IPS DF 6.9 (cell line): Measurements from ENCODE around the gene IQGAP2.
"Not testable (repeated sequence)": the region's sequence is repeated elsewhere in the genome, so short reads cannot be mapped to it uniquely, and the experiment has no call there.

Experiments used
- DNase-seq: peaks from one replicate; pipeline ENCODE4 v3.0.0-alpha.2; 2013; ENCODE audit warnings: low read depth, low spot score
- H3K27ac ChIP-seq: one replicate; pipeline ENCODE4 v1.5.1; 2013; ENCODE audit warnings: low read length, control low read depth
- H3K27me3 ChIP-seq: 2 replicates; pipeline ENCODE4 v1.6.1; 2013; ENCODE audit warnings: mild to moderate bottlenecking, low read length; ENCODE audit not compliant: control insufficient read depth, insufficient read depth
- H3K36me3 ChIP-seq: 2 replicates; pipeline ENCODE4 v1.6.1; 2013; ENCODE audit warnings: low read length; ENCODE audit not compliant: control insufficient read depth, insufficient read depth
- H3K4me1 ChIP-seq: 2 replicates; pipeline ENCODE4 v1.6.1; 2013; ENCODE audit warnings: low read length; ENCODE audit not compliant: control insufficient read depth, insufficient read depth
- H3K4me3 ChIP-seq: 2 replicates; pipeline ENCODE4 v1.5.1; 2013; ENCODE audit warnings: mild to moderate bottlenecking, low read length
- H3K9me3 ChIP-seq: 2 replicates; pipeline ENCODE4 v1.6.1; 2013; ENCODE audit warnings: low read length, inconsistent platforms; ENCODE audit not compliant: control insufficient read depth, insufficient read depth
- WGBS: extraction: QIAGEN DNeasy Blood & Tissue Kit; methylation state at CpG from one replicate; pipeline ENCODE4 v1.1.7; 2013; ENCODE audit warnings: mixed read lengths, missing lambda C conversion rate; ENCODE audit not compliant: insufficient read length, insufficient coverage; 5-methylcytosine and 5-hydroxymethylcytosine counted together

IQGAP2 gene

GRCh38 chr5:76500633-76501393 is 97.7 kb downstream of the IQGAP2 start:
- no CpG with 5 or more reads among the region's 5 CpGs for WGBS
- H3K36me3 ChIP-seq: no peaks in the 10 kb centered on the region
- no peak overlapping the region for H3K27ac ChIP-seq
- H3K4me3 ChIP-seq: no peak overlapping the region
- no peaks in the 10 kb centered on the region for H3K9me3 ChIP-seq
- no peaks in the 10 kb centered on the region for H3K27me3 ChIP-seq
- peaks cover 13% of the 10 kb centered on the region; the same call in 1 of the 2 replicates for H3K4me1 ChIP-seq
- DNase-seq: no peak

- Histone ChIP-seq H3K27me3 (no peaks in the 10 kb centered on the region), H3K36me3 (no peaks in the 10 kb centered on the region), H3K4me3 (no peak overlapping the region), H3K9me3 (no peaks in the 10 kb centered on the region), H3K4me1 (peaks cover 6% of the 10 kb centered on the region; the same call in 1 of the 2 replicates), H3K27ac (no peak overlapping the region)
- no peak for DNase-seq
- WGBS: no CpG with 5 or more reads among the region's 4 CpGs
These were observed 100.8 kb downstream of the IQGAP2 start for GRCh38 chr5:76503929-76504328.

- Histone ChIP-seq H3K4me1 (peaks cover 4% of the 10 kb centered on the region; the same call in 1 of the 2 replicates), H3K27ac (no peak overlapping the region)
- no CpG with 5 or more reads among the region's 4 CpGs for WGBS
These were observed 101.9 kb downstream of the IQGAP2 start for GRCh38 chr5:76504901-76505564.

GRCh38 chr5:76513476-76513875 is 110.4 kb downstream of the IQGAP2 start:
- Histone ChIP-seq H3K36me3 (no peaks in the 10 kb centered on the region), H3K4me1 (peaks cover 1% of the 10 kb centered on the region; the same call in 1 of the 2 replicates), H3K4me3 (no peak overlapping the region), H3K9me3 (no peaks in the 10 kb centered on the region), H3K27me3 (no peaks in the 10 kb centered on the region), H3K27ac (no peak overlapping the region)
- no CpG with 5 or more reads among the region's 1 CpG for WGBS
- DNase-seq: no peak

More at GRCh38 chr5:76504901-76505564, 101.9 kb downstream of the IQGAP2 start:
- DNase-seq: no peak
- Histone ChIP-seq H3K36me3 (no peaks in the 10 kb centered on the region), H3K4me3 (no peak overlapping the region), H3K9me3 (no peaks in the 10 kb centered on the region), H3K27me3 (no peaks in the 10 kb centered on the region)

GRCh38 chr5:76514292-76514691 is 111.2 kb downstream of the IQGAP2 start:
- Histone ChIP-seq H3K27me3 (no peaks in the 10 kb centered on the region), H3K4me3 (no peak overlapping the region), H3K27ac (no peak overlapping the region), H3K4me1 (peaks cover 1% of the 10 kb centered on the region; the same call in 1 of the 2 replicates), H3K9me3 (no peaks in the 10 kb centered on the region), H3K36me3 (no peaks in the 10 kb centered on the region)
- DNase-seq: no peak
- WGBS: no CpG with 5 or more reads among the region's 4 CpGs

GRCh38 chr5:76514713-76515112 is 111.6 kb downstream of the IQGAP2 start:
- DNase-seq: no peak
- H3K9me3 ChIP-seq: no peaks in the 10 kb centered on the region
- no CpG with 5 or more reads among the region's 2 CpGs for WGBS
- H3K4me3 ChIP-seq: no peak overlapping the region
- peaks cover 1% of the 10 kb centered on the region; the same call in 1 of the 2 replicates for H3K4me1 ChIP-seq
- no peaks in the 10 kb centered on the region for H3K27me3 ChIP-seq
- no peak overlapping the region for H3K27ac ChIP-seq
- H3K36me3 ChIP-seq: no peaks in the 10 kb centered on the region

- Histone ChIP-seq H3K27me3 (no peaks in the 10 kb centered on the region), H3K27ac (no peak overlapping the region), H3K9me3 (no peaks in the 10 kb centered on the region), H3K36me3 (no peaks in the 10 kb centered on the region), H3K4me1 (peaks cover 1% of the 10 kb centered on the region; the same call in 1 of the 2 replicates), H3K4me3 (no peak overlapping the region)
- WGBS: no CpG with 5 or more reads among the region's 3 CpGs
- DNase-seq: no peak
These were observed 114.2 kb downstream of the IQGAP2 start for GRCh38 chr5:76517334-76517733.

- DNase-seq, H3K9me3 ChIP-seq, H3K27me3 ChIP-seq, H3K27ac ChIP-seq, H3K4me1 ChIP-seq, H3K36me3 ChIP-seq, H3K4me3 ChIP-seq: not testable (repeated sequence)
- WGBS: no CpG with 5 or more reads among the region's 5 CpGs
These were observed 115.2 kb downstream of the IQGAP2 start for GRCh38 chr5:76518246-76518645.

- Histone ChIP-seq H3K4me1 (no peaks in the 10 kb centered on the region; the same call in 1 of the 2 replicates), H3K27ac (no peak overlapping the region), H3K36me3 (no peaks in the 10 kb centered on the region), H3K27me3 (no peaks in the 10 kb centered on the region), H3K4me3 (no peak overlapping the region), H3K9me3 (no peaks in the 10 kb centered on the region)
- DNase-seq: no peak
- WGBS: no CpG with 5 or more reads among the region's 6 CpGs
These were observed 118.2 kb downstream of the IQGAP2 start for GRCh38 chr5:76521240-76521758.

GRCh38 chr5:76522103-76522935 is 119.2 kb downstream of the IQGAP2 start:
- Histone ChIP-seq H3K4me1 (no peaks in the 10 kb centered on the region; the same call in 1 of the 2 replicates), H3K9me3 (no peaks in the 10 kb centered on the region), H3K27ac (no peak overlapping the region), H3K4me3 (no peak overlapping the region), H3K36me3 (no peaks in the 10 kb centered on the region), H3K27me3 (no peaks in the 10 kb centered on the region)
- no peak for DNase-seq
- no CpG with 5 or more reads among the region's 11 CpGs for WGBS
